Thymus (tissue), 11 donors: Measurements from ENCODE around the gene PFN1. TPM values are rescaled to one million over a fixed set of nuclear protein-coding genes. Genes with fewer than 3 reads are reported as not detected.
A peak's percentile ranks its signal among the peaks of the same experiment; 100 is the strongest.

ENCODE experiments used
- DNase-seq, 9 donors: peaks; one replicate each; pipeline ENCODE4 v3.0.0-alpha.2; 2013; ENCODE audit warnings: low spot score in 9 of 9, low read depth in 6 of 9, missing footprints in 1 of 9
- H3K27ac ChIP-seq, 2 donors: one replicate each; pipeline ENCODE4 v1.5.1; 2013; ENCODE audit warnings: control low read depth in 1 of 2, low read depth in 1 of 2, low read length in 1 of 2, mild to moderate bottlenecking in 1 of 2, moderate library complexity in 1 of 2
- H3K27me3 ChIP-seq, 2 donors: one replicate each; pipeline ENCODE4 v1.5.1; 2013; ENCODE audit warnings: low read length in 1 of 2; ENCODE audit not compliant: control insufficient read depth in 2 of 2, insufficient read depth in 1 of 2
- H3K36me3 ChIP-seq, 2 donors: one replicate each; pipeline ENCODE4 v1.5.1; 2013; ENCODE audit warnings: low read length in 1 of 2, mild to moderate bottlenecking in 1 of 2, moderate library complexity in 1 of 2; ENCODE audit not compliant: control insufficient read depth in 2 of 2, insufficient read depth in 2 of 2
- H3K4me1 ChIP-seq, 2 donors: one replicate each; pipeline ENCODE4 v1.5.1; 2013; ENCODE audit warnings: low read length in 2 of 2; ENCODE audit not compliant: control insufficient read depth in 2 of 2, insufficient read depth in 2 of 2
- H3K4me3 ChIP-seq, 2 donors: one replicate each; pipeline ENCODE4 v1.5.1; 2013; ENCODE audit warnings: low read length in 2 of 2, control low read depth in 1 of 2, mild to moderate bottlenecking in 1 of 2
- H3K9me3 ChIP-seq, 2 donors: one replicate each; pipeline ENCODE4 v1.5.1; 2013; ENCODE audit warnings: low read length in 1 of 2, mild to moderate bottlenecking in 1 of 2; ENCODE audit not compliant: control insufficient read depth in 2 of 2, insufficient read depth in 1 of 2
- WGBS: extraction: QIAGEN DNeasy Blood & Tissue Kit; methylation state at CpG from one replicate; pipeline ENCODE4 v1.1.7; 2013; 5-methylcytosine and 5-hydroxymethylcytosine counted together
- polyA plus RNA-seq: library from polyadenylated mRNA; stranded (reverse); fragments of 200-250 nt; gene quantifications from one replicate; pipeline ENCODE4 v1.2.3, GENCODE V29; 2013
- total RNA-seq: library from RNA; stranded (reverse); fragments of 120-200 nt; gene quantifications from one replicate; pipeline ENCODE4 v1.2.4, GENCODE V29; 2013
- donor health status: healthy.

The PFN1 gene
- total and polyA plus RNA-seq, 2 donors, result 635 to 727 TPM

- peaks cover 0 to 5% of the 10 kb centered on the region in 2 donors for H3K9me3 ChIP-seq
- DNase-seq, result peak in 4 of 9 donors; percentile 55 to 80 (median 58)
- peak overlapping the region; percentile 95 to 99 for H3K27ac ChIP-seq
- no peaks in the 10 kb centered on the region for H3K27me3 ChIP-seq
- peak overlapping the region; percentile 100 for H3K4me3 ChIP-seq
- H3K4me1 ChIP-seq, result peaks cover 38 to 62% of the 10 kb centered on the region in 2 donors
- WGBS, result 0% methylated on average over 3 of the region's 3 CpGs
- H3K36me3 ChIP-seq, result peaks cover 35 to 61% of the 10 kb centered on the region in 2 donors
Measured at GRCh38 chr17:4944163-4944553, 4.2 kb downstream of the PFN1 start.

GRCh38 chr17:4942760-4943508, 5.4 kb downstream of the PFN1 start:
- Histone ChIP-seq H3K27me3 (no peaks in the 10 kb centered on the region), H3K36me3 (peaks cover 40 to 67% of the 10 kb centered on the region in 2 donors), H3K27ac (peak overlapping the region; percentile 15 to 99), H3K4me1 (peaks cover 47 to 71% of the 10 kb centered on the region in 2 donors), H3K4me3 (no peak overlapping the region), H3K9me3 (peaks cover 0 to 2% of the 10 kb centered on the region in 2 donors)
- 96% methylated on average over 13 of the region's 13 CpGs for WGBS
- no peak for DNase-seq

GRCh38 chr17:4941319-4941610, 7.1 kb downstream of the PFN1 start:
- peaks cover 47 to 65% of the 10 kb centered on the region in 2 donors for H3K4me1 ChIP-seq
- DNase-seq, result no peak
- H3K36me3 ChIP-seq, result peaks cover 49 to 71% of the 10 kb centered on the region in 2 donors
- H3K27ac ChIP-seq, result peak overlapping the region in 1 of 2 donors; percentile 99
- 56% methylated on average over 4 of the region's 4 CpGs for WGBS
- peak overlapping the region; percentile 72 to 100 for H3K4me3 ChIP-seq
- no peaks in the 10 kb centered on the region for H3K9me3 ChIP-seq
- H3K27me3 ChIP-seq, result no peaks in the 10 kb centered on the region

- WGBS, result under 1% methylated on average over 29 of the region's 29 CpGs
- peak in 5 of 9 donors; percentile 47 to 74 (median 54) for DNase-seq
- peaks cover 43 to 60% of the 10 kb centered on the region in 2 donors for H3K4me1 ChIP-seq
Measured at GRCh38 chr17:4940555-4941318, 7.6 kb downstream of the PFN1 start.

GRCh38 chr17:4939796-4940554, 8.4 kb downstream of the PFN1 start, which contains the start of the genes RNF167 and SLC25A11:
RNF167 (plus strand) TSS chr17:4940268; CDS start chr17:4940910, 642 bp downstream.
SLC25A11 (minus strand) TSS chr17:4940046; CDS start chr17:4939910, 136 bp downstream.
- H3K36me3 ChIP-seq, result peaks cover 44 to 64% of the 10 kb centered on the region in 2 donors
- WGBS, result under 1% methylated on average over 72 of the region's 72 CpGs
- DNase-seq, result peak; percentile 95 to 100 (median 99)
- H3K4me3 ChIP-seq, result peak within 1 kb of the TSS; percentile 72 to 100
- H3K9me3 ChIP-seq, result no peaks in the 10 kb centered on the region
- H3K27ac ChIP-seq, result peak within 1 kb of the TSS; percentile 98 to 99
- no peaks in the 10 kb centered on the region for H3K27me3 ChIP-seq
- H3K4me1 ChIP-seq, result peaks cover 36 to 52% of the 10 kb centered on the region in 2 donors

More at GRCh38 chr17:4940555-4941318, 7.6 kb downstream of the PFN1 start:
- peak overlapping the region; percentile 98 to 99 for H3K27ac ChIP-seq
- peaks cover 52 to 71% of the 10 kb centered on the region in 2 donors for H3K36me3 ChIP-seq
- H3K27me3 ChIP-seq, result no peaks in the 10 kb centered on the region
- peak overlapping the region; percentile 72 to 100 for H3K4me3 ChIP-seq
- no peaks in the 10 kb centered on the region for H3K9me3 ChIP-seq

GRCh38 chr17:4939546-4939795, 8.9 kb downstream of the PFN1 start:
- Histone ChIP-seq H3K27me3 (peaks cover 0 to under 1% of the 10 kb centered on the region in 2 donors), H3K9me3 (no peaks in the 10 kb centered on the region), H3K4me1 (peaks cover 31 to 47% of the 10 kb centered on the region in 2 donors), H3K27ac (peak overlapping the region; percentile 98 to 99), H3K36me3 (peaks cover 41 to 59% of the 10 kb centered on the region in 2 donors), H3K4me3 (peak overlapping the region; percentile 72 to 100)
- no peak for DNase-seq
- under 1% methylated on average over 16 of the region's 16 CpGs for WGBS

- Histone ChIP-seq H3K27me3 (peaks cover 0 to 6% of the 10 kb centered on the region in 2 donors), H3K27ac (peak overlapping the region; percentile 98 to 99), H3K4me1 (peaks cover 30 to 47% of the 10 kb centered on the region in 2 donors), H3K36me3 (peaks cover 41 to 54% of the 10 kb centered on the region in 2 donors), H3K4me3 (peak overlapping the region; percentile 72 to 100), H3K9me3 (no peaks in the 10 kb centered on the region)
- DNase-seq, result peak in 1 of 9 donors; percentile 36
- WGBS, result 70% methylated on average over 19 of the region's 19 CpGs
Measured at GRCh38 chr17:4938688-4939545, 9.4 kb downstream of the PFN1 start.

- no peak overlapping the region for H3K27ac ChIP-seq
- H3K4me1 ChIP-seq, result peaks cover 22 to 38% of the 10 kb centered on the region in 2 donors
- no peaks in the 10 kb centered on the region for H3K9me3 ChIP-seq
- no peak for DNase-seq
- 98% methylated on average over 11 of the region's 11 CpGs for WGBS
- H3K4me3 ChIP-seq, result no peak overlapping the region
- peaks cover 0 to 8% of the 10 kb centered on the region in 2 donors for H3K27me3 ChIP-seq
- peaks cover 34 to 45% of the 10 kb centered on the region in 2 donors for H3K36me3 ChIP-seq
Measured at GRCh38 chr17:4938069-4938491, 10.2 kb downstream of the PFN1 start.
